ENCODE data around the gene HOTAIR. TPM values are rescaled to one million over a fixed set of nuclear protein-coding genes. Genes with fewer than 3 reads are reported as not detected.

HOTAIR gene
- total and polyA plus RNA-seq, 2 donors (not counting 3 experiments of a cell fraction or from before 2014, with no cell fraction given), result not detected

- H2AFZ ChIP-seq (ENCODE audit: low read depth, low read length), result no peak overlapping the region
- BruUV-seq (replicated peaks), result no TSS peak
- no peaks in the 10 kb centered on the region for H3K9me1 ChIP-seq (replicated peaks; ENCODE audit: control insufficient read depth, extremely low read depth, insufficient read depth, low read length)
- DNase-seq (ENCODE audit: low read depth, low spot score) (no peak), FAIRE-seq (no peak)
- no peaks in the 10 kb centered on the region for H3K79me2 ChIP-seq (ENCODE audit: control insufficient read depth, insufficient read depth, low read length)
- H3K36me3 ChIP-seq (ENCODE audit: control insufficient read depth in 2 of 2, extremely low read depth in 1 of 2, insufficient read depth in 2 of 2, low read length in 2 of 2), result no peaks in the 10 kb centered on the region
- no peak overlapping the region for H3K4me2 ChIP-seq (ENCODE audit: insufficient read depth, low read length)
- TF ChIP-seq JUN (IDR thresholded peaks at IDR 0.05; ENCODE audit: borderline replicate concordance, insufficient read depth, insufficient read length, low read depth) (no peak), MYC (IDR thresholded peaks at IDR 0.05; ENCODE audit: low read depth, low read length) (no peak), EZH2 (IDR thresholded peaks at IDR 0.05; ENCODE audit: borderline replicate concordance, low read depth, low read length, severe bottlenecking) (peak; percentile 66)
- dilution Hi-C loops (cut with MboI; ENCODE audit: extremely low pct_ligation_motif_present, low sequenced_read_pairs) (no loop called here), intact Hi-C loops (cut with micrococcal nuclease) (no loop called here)
- H3K4me3 ChIP-seq (replicated peaks in 1 of 3; ENCODE audit: insufficient read depth in 1 of 3, low read depth in 1 of 3, low read length in 3 of 3), result no peak overlapping the region
- peaks cover 93 to 99% of the 10 kb centered on the region in 2 experiments for H3K27me3 ChIP-seq (ENCODE audit: control insufficient read depth in 2 of 2, insufficient read depth in 2 of 2, low read length in 2 of 2)
- no peaks in the 10 kb centered on the region for H3K4me1 ChIP-seq (ENCODE audit: control insufficient read depth, extremely low read depth, insufficient read depth, low read length)
- no peaks in the 10 kb centered on the region for H3K9me3 ChIP-seq (replicated peaks; ENCODE audit: control insufficient read depth, insufficient read depth, low read length)
- H3K9ac ChIP-seq (replicated peaks; ENCODE audit: extremely low read depth, insufficient read depth, low read length), result no peak overlapping the region
- ChIA-PET POLR2A (no interaction called here), CTCF (interaction anchor here (1.1 to 2.7 kb wide), 3 partner anchors 12 to 256 kb away, joined by 3 to 9 read pairs (median 4); no protein-coding TSS in a partner anchor)
- no peak overlapping the region for H3K27ac ChIP-seq (ENCODE audit: insufficient read depth, low read depth, low read length)
- H4K20me1 ChIP-seq (replicated peaks; ENCODE audit: control insufficient read depth, extremely low read depth, insufficient read depth, low read length), result no peaks in the 10 kb centered on the region
Observed at GRCh38 chr12:53952335-53952694, 22.4 kb downstream of the HOTAIR start.

DNA sequence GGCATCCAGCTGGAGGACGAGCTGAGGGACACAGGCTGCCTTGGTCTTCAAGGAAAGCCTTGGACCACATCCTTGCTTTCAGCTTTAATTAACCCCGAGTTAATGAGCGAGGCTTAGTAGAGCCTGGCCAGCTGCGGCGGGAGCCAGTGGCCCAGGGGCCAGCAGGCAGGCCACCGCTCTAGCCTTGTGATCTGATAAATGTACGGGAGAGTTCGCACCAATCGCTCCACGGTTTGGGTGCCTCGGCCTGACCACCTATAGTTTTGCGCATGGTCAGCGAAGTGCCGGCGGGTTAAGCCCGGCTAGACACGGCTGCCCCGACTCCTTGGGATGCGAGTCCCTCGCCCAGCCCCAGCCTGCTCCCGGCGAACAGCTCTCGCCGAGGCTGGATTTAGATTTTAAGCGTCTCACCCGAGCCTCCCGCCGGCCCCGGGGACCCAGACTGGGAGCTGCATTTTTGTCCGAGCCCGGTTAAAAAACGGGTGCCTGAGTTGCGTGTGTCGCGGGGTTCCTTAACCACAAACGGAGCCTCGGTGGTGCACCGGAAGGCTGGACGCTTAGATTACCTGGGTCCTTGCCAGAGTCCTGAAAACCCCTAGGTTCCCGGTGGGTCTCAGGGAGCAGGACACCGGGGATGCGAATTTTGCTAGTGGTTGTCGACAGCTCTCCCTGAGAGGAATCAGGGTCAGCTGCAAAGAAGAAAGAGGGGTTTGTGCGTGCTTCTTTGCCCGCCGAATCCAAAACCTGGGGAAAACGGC, 23.0 kb downstream of the HOTAIR start:
- no peak overlapping the region for H3K4me2 ChIP-seq (ENCODE audit: insufficient read depth, low read length)
- dilution Hi-C loops (cut with MboI; ENCODE audit: extremely low pct_ligation_motif_present, low sequenced_read_pairs), result no loop called here
- POLR2A ChIA-PET, result no interaction called here

More for the DNA sequence above, 23.0 kb downstream of the HOTAIR start:
- intact Hi-C loops (cut with micrococcal nuclease), result no loop called here
- no TSS peak for BruUV-seq (replicated peaks)
- no peaks in the 10 kb centered on the region for H3K9me3 ChIP-seq (replicated peaks; ENCODE audit: control insufficient read depth, insufficient read depth, low read length)
- FAIRE-seq (no peak), DNase-seq (ENCODE audit: low read depth, low spot score) (no peak)
- no peak overlapping the region for H3K27ac ChIP-seq (ENCODE audit: insufficient read depth, low read depth, low read length)
- no peaks in the 10 kb centered on the region for H3K9me1 ChIP-seq (replicated peaks; ENCODE audit: control insufficient read depth, extremely low read depth, insufficient read depth, low read length)
- H3K36me3 ChIP-seq (ENCODE audit: control insufficient read depth in 2 of 2, extremely low read depth in 1 of 2, insufficient read depth in 2 of 2, low read length in 2 of 2), result no peaks in the 10 kb centered on the region
- H3K4me3 ChIP-seq (replicated peaks in 1 of 3; ENCODE audit: insufficient read depth in 1 of 3, low read depth in 1 of 3, low read length in 3 of 3), result no peak overlapping the region
- H3K79me2 ChIP-seq (ENCODE audit: control insufficient read depth, insufficient read depth, low read length), result no peaks in the 10 kb centered on the region
- no peaks in the 10 kb centered on the region for H4K20me1 ChIP-seq (replicated peaks; ENCODE audit: control insufficient read depth, extremely low read depth, insufficient read depth, low read length)
- H3K4me1 ChIP-seq (ENCODE audit: control insufficient read depth, extremely low read depth, insufficient read depth, low read length), result no peaks in the 10 kb centered on the region
- no peak overlapping the region for H3K9ac ChIP-seq (replicated peaks; ENCODE audit: extremely low read depth, insufficient read depth, low read length)
- CTCF ChIA-PET, result interaction anchor here (1.1 to 2.7 kb wide), 2 partner anchors 11 to 172 kb away, joined by 3 to 9 read pairs; no protein-coding TSS in a partner anchor
- no peak for TF ChIP-seq CTCF (IDR thresholded peaks at IDR 0.05; ENCODE audit: extremely low read depth in 1 of 2, insufficient read depth in 1 of 2, low read depth in 1 of 2, low read length in 2 of 2)
- TF ChIP-seq EZH2 (IDR thresholded peaks at IDR 0.05; ENCODE audit: borderline replicate concordance, low read depth, low read length, severe bottlenecking), result peak; percentile 89
- no peak overlapping the region for H2AFZ ChIP-seq (ENCODE audit: low read depth, low read length)
- peaks cover 92 to 97% of the 10 kb centered on the region in 2 experiments for H3K27me3 ChIP-seq (ENCODE audit: control insufficient read depth in 2 of 2, insufficient read depth in 2 of 2, low read length in 2 of 2)
